ENCODE measurements around the gene DLX1.

The DLX1 gene

GRCh38 chr2:172095905-172096625 lies 10.8 kb downstream of the DLX1 start:
- Histone ChIP-seq H3K4me1 (ENCODE audit: insufficient read depth, low read length) (peaks cover 38% of the 10 kb centered on the region), H3K9me3 (ENCODE audit: insufficient read depth, low read depth, low read length) (no peaks in the 10 kb centered on the region), H3K9ac (ENCODE audit: low read depth, low read length) (no peak overlapping the region), H3K36me3 (ENCODE audit: insufficient read depth, low read length) (no peaks in the 10 kb centered on the region), H3K27me3 (ENCODE audit: insufficient read depth, low read length) (peaks cover 100% of the 10 kb centered on the region), H3K27ac (ENCODE audit: low read depth, low read length) (no peak overlapping the region), H3K4me3 (ENCODE audit: low read length) (peak overlapping the region; percentile 50)
- WGBS: 2% methylated on average over 40 of the region's 40 CpGs

DNA sequence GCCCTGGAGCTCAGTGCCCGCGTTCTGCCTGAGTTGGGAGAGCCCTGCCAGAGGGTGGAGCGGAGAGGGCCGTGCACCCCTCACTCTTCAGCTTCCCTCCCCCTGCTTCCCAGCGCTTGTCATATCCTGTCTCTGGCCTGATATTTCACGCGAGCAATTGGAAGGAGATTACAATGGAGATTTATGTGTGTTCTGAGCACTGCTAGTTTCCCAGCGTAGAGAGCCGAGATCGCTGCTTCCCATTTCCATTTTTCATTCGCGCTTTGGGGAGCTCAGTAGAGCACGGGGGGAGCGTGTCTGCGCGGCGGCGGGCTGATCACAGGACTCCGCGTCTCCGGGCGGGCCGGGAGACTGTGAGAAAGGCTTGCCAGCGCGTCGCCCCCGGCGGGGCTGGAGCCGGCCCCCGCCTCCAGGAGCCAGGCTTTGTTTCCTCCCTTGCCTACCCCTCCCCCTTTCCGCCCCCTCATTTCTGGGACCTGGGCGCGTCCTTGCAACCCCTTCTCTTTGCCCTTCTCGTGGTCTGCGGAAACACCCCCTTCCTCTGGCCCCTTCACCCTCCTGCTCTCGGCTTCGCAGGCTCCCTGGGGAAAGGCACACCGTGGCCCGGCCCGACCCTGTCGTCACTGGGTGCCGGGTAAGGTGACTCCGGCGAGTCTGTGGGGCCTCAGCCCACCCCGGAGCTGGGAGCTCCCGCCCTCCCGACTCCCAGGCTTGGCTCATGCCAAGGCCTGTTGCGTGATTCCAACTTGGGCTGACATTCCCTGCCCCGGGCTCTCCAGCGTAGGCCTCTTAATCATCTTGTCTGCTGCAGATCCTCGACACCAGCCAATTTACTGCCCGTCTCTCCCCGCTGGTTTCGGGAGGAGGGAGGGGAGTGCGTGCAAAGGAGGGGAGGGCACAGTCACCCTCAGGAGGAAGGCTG lies 11.6 kb downstream of the DLX1 start:
- H3K36me3 ChIP-seq (ENCODE audit: insufficient read depth, low read length): no peaks in the 10 kb centered on the region
- no peak overlapping the region for H3K27ac ChIP-seq (ENCODE audit: low read depth, low read length)
- under 1% methylated on average over 55 of the region's 55 CpGs for WGBS
- H3K9ac ChIP-seq (ENCODE audit: low read depth, low read length): no peak overlapping the region; the same call in 1 of the 2 replicates
- H3K4me3 ChIP-seq (ENCODE audit: low read length): peak overlapping the region; percentile 50
- peaks cover 100% of the 10 kb centered on the region for H3K27me3 ChIP-seq (ENCODE audit: insufficient read depth, low read length)
- no peaks in the 10 kb centered on the region for H3K9me3 ChIP-seq (ENCODE audit: insufficient read depth, low read depth, low read length)
- peaks cover 44% of the 10 kb centered on the region for H3K4me1 ChIP-seq (ENCODE audit: insufficient read depth, low read length)

DNA sequence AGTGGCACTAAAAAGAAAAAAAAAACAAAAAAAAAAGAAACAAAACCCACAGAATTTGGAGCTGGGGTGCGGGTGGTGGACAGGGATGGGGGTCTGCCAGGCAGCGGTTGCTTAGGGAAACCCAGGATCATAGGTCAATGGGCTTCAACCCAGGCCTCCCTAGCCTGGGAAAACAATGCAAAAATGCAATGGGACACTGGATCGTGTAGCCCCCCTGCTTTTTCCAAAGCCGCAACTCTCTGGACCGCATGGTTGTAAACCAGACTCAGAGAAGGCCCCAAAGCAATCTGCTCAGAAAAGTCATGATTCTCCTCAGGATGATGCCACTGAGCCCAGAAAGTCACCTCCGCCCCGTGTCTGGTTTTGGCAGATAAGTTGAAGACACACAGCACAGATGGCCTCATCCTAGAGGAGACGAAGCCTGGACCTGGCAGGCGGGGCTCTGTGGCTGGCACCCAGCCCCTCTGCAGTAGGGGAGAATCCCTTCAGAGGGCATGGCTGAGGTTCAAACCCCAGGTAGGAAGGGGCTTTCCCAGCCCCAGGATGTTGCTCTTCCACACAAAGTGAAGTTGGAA lies 12.3 kb downstream of the DLX1 start:
- Histone ChIP-seq H3K4me1 (ENCODE audit: insufficient read depth, low read length) (peaks cover 44% of the 10 kb centered on the region), H3K27ac (ENCODE audit: low read depth, low read length) (no peak overlapping the region), H3K9ac (ENCODE audit: low read depth, low read length) (no peak overlapping the region), H3K36me3 (ENCODE audit: insufficient read depth, low read length) (no peaks in the 10 kb centered on the region), H3K27me3 (ENCODE audit: insufficient read depth, low read length) (peaks cover 99% of the 10 kb centered on the region), H3K4me3 (ENCODE audit: low read length) (peak overlapping the region; percentile 50; the same call in 1 of the 2 replicates), H3K9me3 (ENCODE audit: insufficient read depth, low read depth, low read length) (no peaks in the 10 kb centered on the region)
- 12% methylated on average over 9 of the region's 9 CpGs for WGBS

- peaks cover 98% of the 10 kb centered on the region for H3K27me3 ChIP-seq (ENCODE audit: insufficient read depth, low read length)
- no peaks in the 10 kb centered on the region for H3K9me3 ChIP-seq (ENCODE audit: insufficient read depth, low read depth, low read length)
- H3K36me3 ChIP-seq (ENCODE audit: insufficient read depth, low read length): no peaks in the 10 kb centered on the region
- 10% methylated on average over 1 of the region's 1 CpG for WGBS
- H3K4me1 ChIP-seq (ENCODE audit: insufficient read depth, low read length): peaks cover 48% of the 10 kb centered on the region
- H3K27ac ChIP-seq (ENCODE audit: low read depth, low read length): no peak overlapping the region
- H3K9ac ChIP-seq (ENCODE audit: low read depth, low read length): no peak overlapping the region
- peak overlapping the region; percentile 32; the same call in 1 of the 2 replicates for H3K4me3 ChIP-seq (ENCODE audit: low read length)
Measured at GRCh38 chr2:172098287-172098649, 13.0 kb downstream of the DLX1 start.

DNA sequence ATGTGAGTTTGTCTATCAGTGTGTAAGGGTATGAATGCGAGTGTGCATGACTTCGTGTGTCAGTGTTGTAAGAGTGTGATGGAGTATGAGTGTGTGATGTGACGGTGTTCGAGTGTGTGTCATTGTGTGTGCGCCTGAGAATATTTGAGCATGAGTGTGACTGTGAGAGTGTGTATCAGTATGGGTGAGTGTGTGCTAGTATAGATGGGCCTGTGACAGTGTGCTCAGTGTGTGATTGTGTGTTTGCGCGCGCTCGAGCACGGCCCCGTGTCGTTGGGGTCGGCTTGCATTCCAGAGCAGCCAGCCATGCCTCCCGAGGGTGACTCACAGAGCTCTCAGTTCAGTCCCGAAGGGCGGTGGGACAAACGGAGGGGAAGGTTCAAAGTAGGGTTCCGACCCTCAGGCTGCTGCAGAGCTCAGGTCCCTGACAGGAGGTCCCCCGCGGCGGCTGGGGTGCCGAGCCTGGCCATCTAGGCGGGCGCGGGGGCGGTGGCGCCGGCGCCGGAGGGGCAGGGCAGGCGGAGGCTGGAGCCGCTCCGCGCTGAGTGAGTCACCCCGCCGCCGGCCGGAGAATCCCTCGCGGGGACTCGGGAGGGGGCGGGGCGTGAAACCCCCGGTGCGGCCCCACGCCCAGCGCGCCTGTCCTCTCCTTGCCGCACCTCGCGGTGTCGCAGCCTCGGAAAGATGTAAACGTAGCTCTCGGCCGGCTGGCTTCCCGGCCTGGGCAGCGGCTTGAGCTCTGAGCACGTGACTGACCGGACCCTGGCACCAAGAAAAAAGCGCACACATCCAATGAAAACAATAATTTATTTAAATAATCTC lies 13.6 kb downstream of the DLX1 start:
- Histone ChIP-seq H3K36me3 (ENCODE audit: insufficient read depth, low read length) (no peaks in the 10 kb centered on the region), H3K27ac (ENCODE audit: low read depth, low read length) (no peak overlapping the region), H3K27me3 (ENCODE audit: insufficient read depth, low read length) (peaks cover 98% of the 10 kb centered on the region), H3K9me3 (ENCODE audit: insufficient read depth, low read depth, low read length) (no peaks in the 10 kb centered on the region), H3K4me3 (ENCODE audit: low read length) (peak overlapping the region; percentile 32), H3K4me1 (ENCODE audit: insufficient read depth, low read length) (peaks cover 49% of the 10 kb centered on the region), H3K9ac (ENCODE audit: low read depth, low read length) (no peak overlapping the region)
- WGBS: 2% methylated on average over 61 of the region's 61 CpGs

GRCh38 chr2:172099472-172100079 lies 14.3 kb downstream of the DLX1 start:
- WGBS: 2% methylated on average over 10 of the region's 13 CpGs
- peaks cover 46% of the 10 kb centered on the region for H3K4me1 ChIP-seq (ENCODE audit: insufficient read depth, low read length)
- H3K9me3 ChIP-seq (ENCODE audit: insufficient read depth, low read depth, low read length): no peaks in the 10 kb centered on the region
- no peak overlapping the region for H3K9ac ChIP-seq (ENCODE audit: low read depth, low read length)
- H3K36me3 ChIP-seq (ENCODE audit: insufficient read depth, low read length): no peaks in the 10 kb centered on the region
- peaks cover 98% of the 10 kb centered on the region for H3K27me3 ChIP-seq (ENCODE audit: insufficient read depth, low read length)
- H3K27ac ChIP-seq (ENCODE audit: low read depth, low read length): no peak overlapping the region
- H3K4me3 ChIP-seq (ENCODE audit: low read length): peak overlapping the region; percentile 32

DNA sequence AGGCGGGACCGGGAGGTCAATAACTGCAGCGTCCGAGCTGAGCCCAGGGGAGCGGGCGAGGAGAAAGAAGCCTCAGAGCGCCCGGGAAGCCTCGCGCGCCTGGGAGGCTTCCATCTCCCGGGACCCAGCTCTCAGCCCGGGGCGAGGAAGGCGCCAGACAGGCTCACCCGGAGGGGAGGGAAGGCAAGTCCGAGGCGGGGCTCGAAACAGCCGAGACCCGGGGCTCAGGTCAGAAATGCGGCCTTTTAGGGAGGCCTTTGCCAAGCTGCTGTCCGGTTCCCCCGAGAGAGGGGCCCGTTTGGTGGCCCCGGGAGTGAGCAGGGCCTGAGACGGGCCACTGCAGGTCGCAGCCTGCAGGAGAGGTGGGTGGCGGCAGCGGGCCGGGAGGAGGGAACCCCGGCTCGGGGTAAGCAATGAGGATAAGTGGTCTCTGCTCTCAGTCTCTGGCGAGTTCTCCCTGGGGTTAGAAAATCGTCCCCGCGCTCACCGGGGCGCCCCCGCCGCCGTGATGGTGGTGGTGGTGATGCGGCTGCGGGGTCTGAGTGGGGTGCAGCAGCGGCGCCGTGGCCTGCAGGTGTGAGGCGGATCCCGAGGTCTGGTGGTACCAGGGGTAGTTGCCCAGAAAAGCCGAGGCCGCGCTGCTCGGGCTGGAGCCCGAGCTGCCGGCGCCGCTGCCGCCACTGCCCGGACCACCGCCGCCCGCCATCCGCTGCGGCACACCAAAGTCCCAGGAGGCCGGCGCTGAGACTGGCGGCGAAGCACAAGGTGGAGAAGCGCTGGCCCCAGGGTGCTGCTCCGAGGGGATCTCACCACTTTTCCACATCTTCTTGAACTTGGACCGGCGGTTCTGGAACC lies 15.0 kb downstream of the DLX1 start:
- H3K27ac ChIP-seq (ENCODE audit: low read depth, low read length): no peak overlapping the region
- H3K4me1 ChIP-seq (ENCODE audit: insufficient read depth, low read length): peaks cover 46% of the 10 kb centered on the region
- no peaks in the 10 kb centered on the region for H3K36me3 ChIP-seq (ENCODE audit: insufficient read depth, low read length)
- 1% methylated on average over 72 of the region's 72 CpGs for WGBS
- peaks cover 98% of the 10 kb centered on the region for H3K27me3 ChIP-seq (ENCODE audit: insufficient read depth, low read length)
- H3K9ac ChIP-seq (ENCODE audit: low read depth, low read length): no peak overlapping the region
- H3K4me3 ChIP-seq (ENCODE audit: low read length): peak overlapping the region; percentile 52; the same call in 1 of the 2 replicates
- no peaks in the 10 kb centered on the region for H3K9me3 ChIP-seq (ENCODE audit: insufficient read depth, low read depth, low read length)

DNA sequence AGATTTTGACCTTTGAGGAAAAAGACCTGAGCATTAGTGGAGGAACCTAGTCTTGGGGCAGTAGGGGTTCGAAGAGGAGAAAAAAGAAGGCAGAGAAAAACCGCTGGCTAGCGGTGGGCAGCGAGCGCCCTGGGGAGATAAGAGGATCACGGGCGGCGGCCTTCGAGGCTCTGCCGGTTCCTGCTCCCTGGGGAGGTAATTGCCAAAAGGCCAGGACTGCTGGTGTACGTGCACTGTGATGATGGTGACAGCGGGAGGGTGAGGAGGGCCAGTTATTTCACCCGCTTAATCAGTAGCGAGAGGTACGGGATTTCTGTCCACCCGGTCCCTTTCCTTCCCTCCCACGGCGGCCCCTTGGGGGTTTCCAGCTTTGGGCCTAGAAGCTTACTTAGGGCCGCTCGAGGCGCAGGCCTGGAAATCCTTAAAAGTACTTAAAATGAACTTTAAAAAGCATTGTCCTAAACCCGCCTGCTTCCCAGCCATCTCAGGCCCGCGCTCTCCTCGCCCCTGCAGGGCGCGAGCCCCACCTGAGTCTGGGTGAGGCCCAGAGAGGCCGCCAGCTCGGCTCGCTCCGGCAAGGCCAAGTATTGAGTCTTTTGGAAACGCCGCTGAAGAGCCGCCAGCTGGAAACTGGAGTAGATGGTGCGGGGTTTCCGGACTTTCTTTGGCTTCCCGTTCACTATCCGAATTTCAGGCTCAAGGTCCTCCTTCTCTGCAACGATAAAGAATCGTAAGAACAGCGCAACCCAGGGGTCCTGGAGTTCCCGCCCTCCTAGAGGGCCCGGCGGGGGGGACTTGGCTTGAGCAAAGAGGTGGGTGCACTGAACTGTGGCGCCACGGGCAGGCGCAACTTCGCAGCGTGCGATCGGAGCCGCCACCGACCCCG lies 15.9 kb downstream of the DLX1 start:
- Histone ChIP-seq H3K36me3 (ENCODE audit: insufficient read depth, low read length) (no peaks in the 10 kb centered on the region), H3K9me3 (ENCODE audit: insufficient read depth, low read depth, low read length) (no peaks in the 10 kb centered on the region), H3K9ac (ENCODE audit: low read depth, low read length) (no peak overlapping the region), H3K27me3 (ENCODE audit: insufficient read depth, low read length) (peaks cover 98% of the 10 kb centered on the region), H3K4me3 (ENCODE audit: low read length) (peak overlapping the region; percentile 52), H3K27ac (ENCODE audit: low read depth, low read length) (no peak overlapping the region), H3K4me1 (ENCODE audit: insufficient read depth, low read length) (peaks cover 46% of the 10 kb centered on the region)
- WGBS: 2% methylated on average over 54 of the region's 54 CpGs

- WGBS: under 1% methylated on average over 35 of the region's 36 CpGs
- Histone ChIP-seq H3K9ac (ENCODE audit: low read depth, low read length) (no peak overlapping the region), H3K36me3 (ENCODE audit: insufficient read depth, low read length) (no peaks in the 10 kb centered on the region), H3K27ac (ENCODE audit: low read depth, low read length) (no peak overlapping the region), H3K9me3 (ENCODE audit: insufficient read depth, low read depth, low read length) (no peaks in the 10 kb centered on the region), H3K4me1 (ENCODE audit: insufficient read depth, low read length) (peaks cover 42% of the 10 kb centered on the region), H3K27me3 (ENCODE audit: insufficient read depth, low read length) (peaks cover 98% of the 10 kb centered on the region), H3K4me3 (ENCODE audit: low read length) (peak overlapping the region; percentile 52)
Measured at GRCh38 chr2:172101821-172102390, 16.6 kb downstream of the DLX1 start.

Data from HUES64 (cell line).